Common myeloid progenitor, CD34-positive (primary cell): Measurements from ENCODE around the gene ANKRD12.

Source experiments
- CTCF ChIA-PET: fragments of 350-600 bp; sonication (Branson Sonifier 250); formaldehyde crosslinking; loops from one replicate; lab custom pipeline; 2021; ENCODE audit warnings: antibody characterized with exemption; lab: Charles Lee
- POLR2A ChIA-PET: fragments of 350-600 bp; sonication (Branson Sonifier 250); formaldehyde crosslinking; loops from one replicate; lab custom pipeline; 2021; ENCODE audit warnings: antibody characterized with exemption; lab: Charles Lee
- DNase-seq, 3 donors: peaks; one replicate each; pipeline versions ENCODE4 v3.0.0 to v3.0.0-alpha.2; 2013
- H3K27ac ChIP-seq, 2 experiments: 1 replicate in 1 of 2; 2 replicates in 1 of 2; pipeline ENCODE4 v1.7.0; 2013; ENCODE audit warnings: inconsistent platforms in 2 of 2, low read length in 2 of 2, mild to moderate bottlenecking in 2 of 2, low read depth in 1 of 2, moderate library complexity in 1 of 2; ENCODE audit not compliant: severe bottlenecking in 2 of 2, insufficient read depth in 1 of 2, poor library complexity in 1 of 2
- H3K27me3 ChIP-seq, 5 experiments: replicated peaks in 2 of 5; 1 replicate in 3 of 5; 2 replicates in 2 of 5; pipeline versions ENCODE4 v1.6.1 to v1.7.0; 2013; ENCODE audit warnings: low read length in 4 of 5, mild to moderate bottlenecking in 2 of 5, moderate library complexity in 2 of 5, inconsistent platforms in 1 of 5; ENCODE audit not compliant: insufficient read depth in 5 of 5, control insufficient read depth in 4 of 5
- H3K36me3 ChIP-seq, 4 experiments: 1 replicate in 2 of 4; 2 replicates in 2 of 4; pipeline versions ENCODE4 v1.6.1 to v1.7.0; 2013; ENCODE audit warnings: low read length in 3 of 4, control low read depth in 1 of 4, mild to moderate bottlenecking in 1 of 4; ENCODE audit not compliant: control insufficient read depth in 4 of 4, insufficient read depth in 4 of 4
- H3K4me1 ChIP-seq, 4 experiments: 1 replicate in 3 of 4; 2 replicates in 1 of 4; pipeline versions ENCODE4 v1.6.1 to v1.7.1; 2013; ENCODE audit warnings: low read length in 3 of 4, mild to moderate bottlenecking in 3 of 4, control low read depth in 1 of 4, inconsistent platforms in 1 of 4, moderate library complexity in 1 of 4; ENCODE audit not compliant: control insufficient read depth in 4 of 4, insufficient read depth in 4 of 4; ENCODE audit errors: control extremely low read depth in 1 of 4
- H3K4me3 ChIP-seq, 7 experiments: 1 replicate in 4 of 7; 2 replicates in 3 of 7; pipeline versions ENCODE4 v1.5.1 to v1.7.0; 2013; ENCODE audit warnings: mild to moderate bottlenecking in 7 of 7, low read length in 6 of 7, moderate library complexity in 6 of 7, inconsistent platforms in 2 of 7, low read depth in 2 of 7, control low read depth in 1 of 7; ENCODE audit not compliant: insufficient read depth in 4 of 7, control insufficient read depth in 1 of 7; ENCODE audit errors: extremely low read depth in 1 of 7
- H3K9me3 ChIP-seq, 5 experiments: 1 replicate in 4 of 5; 2 replicates in 1 of 5; pipeline versions ENCODE4 v1.6.1 to v1.7.1; 2013; ENCODE audit warnings: low read length in 4 of 5, mild to moderate bottlenecking in 2 of 5, inconsistent platforms in 1 of 5, low read depth in 1 of 5, moderate library complexity in 1 of 5; ENCODE audit not compliant: control insufficient read depth in 4 of 5, insufficient read depth in 2 of 5; ENCODE audit errors: control extremely low read depth in 1 of 5
- WGBS: methylation state at CpG from one replicate; pipeline ENCODE4 v1.1.5; 2013; ENCODE audit not compliant: insufficient coverage; 5-methylcytosine and 5-hydroxymethylcytosine counted together

Gene ANKRD12

DNA sequence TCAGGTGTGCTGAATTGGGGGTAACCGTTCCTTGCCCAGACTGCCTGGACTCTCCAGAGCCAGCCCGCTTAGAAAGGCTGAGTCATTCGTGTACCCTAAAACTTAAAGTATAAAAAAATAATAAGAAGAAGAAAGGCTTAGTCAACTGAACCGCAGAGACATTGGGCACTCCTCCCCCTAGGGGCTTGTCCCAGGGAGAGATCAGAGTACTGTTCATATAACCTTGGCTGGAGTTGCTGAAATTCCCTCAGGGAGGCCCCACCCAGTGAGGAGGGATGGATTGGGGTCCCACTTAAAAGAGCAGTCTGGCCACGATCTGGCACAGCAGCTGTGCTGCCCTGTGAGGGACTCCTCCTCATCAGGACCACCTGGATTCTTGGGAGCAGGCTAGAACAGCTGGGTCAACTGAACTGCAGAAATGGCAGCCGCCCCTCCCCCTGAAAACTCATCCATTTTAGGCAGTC lies 37.2 kb downstream of the ANKRD12 start:
- WGBS: 92% methylated on average over 3 of the region's 6 CpGs
- Histone ChIP-seq H3K36me3 (peaks cover 0 to 4% (median 0%) of the 10 kb centered on the region in 4 experiments), H3K4me3 (peak overlapping the region in 3 of 7 experiments; percentile 31 to 57 (median 36)), H3K27me3 (no peaks in the 10 kb centered on the region), H3K9me3 (peaks cover 0 to 4% (median 0%) of the 10 kb centered on the region in 5 experiments), H3K27ac (no peak overlapping the region), H3K4me1 (peaks cover 0 to 16% (median 13%) of the 10 kb centered on the region in 4 experiments)
- ChIA-PET POLR2A (no interaction called here), CTCF (interaction anchor here (0.9 kb wide), 1 partner anchor 14 kb away, joined by 3 read pairs; no protein-coding TSS in a partner anchor)
- peak in 2 of 3 donors; percentile 42 to 55 for DNase-seq

DNA sequence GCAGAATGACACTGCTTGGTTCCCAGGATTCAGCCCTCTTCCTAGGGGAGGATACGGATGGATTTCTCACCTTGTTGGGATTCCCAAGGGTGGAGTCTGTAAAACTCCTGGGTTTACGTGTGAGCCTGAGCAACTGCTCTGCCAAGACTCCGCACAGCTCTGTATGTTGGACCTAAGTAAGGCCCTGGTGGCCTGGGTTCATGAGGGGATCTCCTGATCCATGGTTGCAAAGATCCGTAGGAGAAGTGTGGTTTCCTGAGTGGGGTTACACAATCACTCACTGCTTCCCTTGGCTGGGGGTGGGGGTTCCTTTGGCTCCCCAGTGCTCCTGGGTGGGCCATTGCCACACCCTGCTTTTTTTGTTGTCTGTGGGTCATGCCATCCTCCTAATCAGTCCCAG lies 37.7 kb downstream of the ANKRD12 start:
- peak overlapping the region in 1 of 2 experiments; percentile 60 for H3K27ac ChIP-seq
- ChIA-PET CTCF (interaction anchor here (0.9 kb wide), 1 partner anchor 14 kb away, joined by 3 read pairs; no protein-coding TSS in a partner anchor), POLR2A (no interaction called here)
- H3K4me3 ChIP-seq: peak overlapping the region in 5 of 7 experiments; percentile 5 to 57 (median 31)
- peaks cover 0 to 16% (median 13%) of the 10 kb centered on the region in 4 experiments for H3K4me1 ChIP-seq
- DNase-seq: peak in 2 of 3 donors; percentile 59 to 66
- no peaks in the 10 kb centered on the region for H3K27me3 ChIP-seq
- 64% methylated on average over 3 of the region's 4 CpGs for WGBS
- H3K36me3 ChIP-seq: peaks cover 0 to 4% (median 0%) of the 10 kb centered on the region in 4 experiments
- peaks cover 0 to 4% (median 0%) of the 10 kb centered on the region in 5 experiments for H3K9me3 ChIP-seq

GRCh38 chr18:9175115-9175514 lies 38.5 kb downstream of the ANKRD12 start:
- no CpG with 5 or more reads among the region's 1 CpG for WGBS
- DNase-seq: no peak
- Histone ChIP-seq H3K27me3 (no peaks in the 10 kb centered on the region), H3K4me3 (no peak overlapping the region), H3K4me1 (peaks cover 0 to 16% (median 13%) of the 10 kb centered on the region in 4 experiments), H3K9me3 (peaks cover 0 to 4% (median 0%) of the 10 kb centered on the region in 5 experiments), H3K27ac (no peak overlapping the region), H3K36me3 (peaks cover 0 to 4% (median 2%) of the 10 kb centered on the region in 4 experiments)
- CTCF ChIA-PET: no interaction called here
- POLR2A ChIA-PET: no interaction called here

DNA sequence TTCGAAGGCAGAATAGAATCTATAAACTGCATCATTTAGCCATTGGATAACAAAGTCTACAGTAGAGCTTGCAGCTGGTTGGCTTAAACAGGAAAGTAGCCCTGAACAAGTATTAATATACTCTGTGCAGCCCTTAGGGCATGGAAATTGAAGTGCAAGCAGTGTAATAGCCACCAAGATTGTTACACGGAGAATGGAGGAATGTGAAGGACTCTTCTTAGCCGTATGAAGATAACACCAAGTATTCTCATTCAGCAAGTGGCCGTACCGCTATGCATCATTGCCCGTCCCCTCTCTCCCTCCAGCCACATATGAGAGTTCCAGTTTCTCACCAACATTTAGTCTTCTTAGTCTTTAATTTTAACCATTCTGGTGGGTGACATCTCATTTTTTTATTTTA lies 40.5 kb downstream of the ANKRD12 start:
- H3K9me3 ChIP-seq: no peaks in the 10 kb centered on the region
- H3K27ac ChIP-seq: no peak overlapping the region
- ChIA-PET POLR2A (no interaction called here), CTCF (no interaction called here)
- peaks cover 0 to 4% (median 2%) of the 10 kb centered on the region in 4 experiments for H3K36me3 ChIP-seq
- no peak for DNase-seq
- H3K4me3 ChIP-seq: no peak overlapping the region
- H3K27me3 ChIP-seq: no peaks in the 10 kb centered on the region
- 93% methylated on average over 3 of the region's 6 CpGs for whole genome bisulfite sequencing
- peaks cover 0 to 16% (median 13%) of the 10 kb centered on the region in 4 experiments for H3K4me1 ChIP-seq

DNA sequence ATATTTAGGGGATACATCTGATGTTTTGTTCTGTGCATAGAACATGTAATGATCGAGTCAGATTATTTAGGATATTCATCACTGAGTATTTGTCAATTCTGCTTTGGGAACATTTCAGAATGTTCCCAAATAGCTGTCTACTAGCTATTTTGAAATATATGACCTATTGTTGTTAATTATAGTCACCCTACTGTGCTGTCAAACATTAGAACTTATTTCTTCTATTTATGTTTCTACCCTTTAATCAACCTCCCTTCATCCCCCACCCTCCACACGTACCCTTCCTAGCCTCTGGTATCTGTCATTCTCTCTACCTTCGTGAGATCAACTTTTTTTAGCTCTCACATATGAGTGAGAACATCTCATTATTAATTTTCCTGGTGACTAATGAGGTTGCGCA lies 40.9 kb downstream of the ANKRD12 start:
- 100% methylated on average over 1 of the region's 4 CpGs for WGBS
- peaks cover 0 to 16% (median 13%) of the 10 kb centered on the region in 4 experiments for H3K4me1 ChIP-seq
- POLR2A ChIA-PET: interaction anchor here (0.9 kb wide), 1 partner anchor 11 kb away, joined by 3 read pairs; no protein-coding TSS in a partner anchor

GRCh38 chr18:9178557-9178956 lies 42.0 kb downstream of the ANKRD12 start:
- ChIA-PET CTCF (interaction anchor here (2.6 kb wide), 1 partner anchor 10 kb away, joined by 7 read pairs; no protein-coding TSS in a partner anchor), POLR2A (interaction anchor here (0.9 kb wide), 1 partner anchor 10 kb away, joined by 3 read pairs; no protein-coding TSS in a partner anchor)
- Histone ChIP-seq H3K36me3 (peaks cover 2 to 11% (median 7%) of the 10 kb centered on the region in 4 experiments), H3K4me1 (peaks cover 0 to 13% (median 11%) of the 10 kb centered on the region in 4 experiments), H3K27me3 (no peaks in the 10 kb centered on the region), H3K4me3 (no peak overlapping the region), H3K27ac (no peak overlapping the region), H3K9me3 (no peaks in the 10 kb centered on the region)
- DNase-seq: no peak
- no CpG with 5 or more reads among the region's 1 CpG for WGBS

More for the DNA sequence above, 40.9 kb downstream of the ANKRD12 start:
- peaks cover 0 to 7% (median 3%) of the 10 kb centered on the region in 4 experiments for H3K36me3 ChIP-seq
- H3K4me3 ChIP-seq: no peak overlapping the region
- CTCF ChIA-PET: no interaction called here
- no peaks in the 10 kb centered on the region for H3K27me3 ChIP-seq
- no peak overlapping the region for H3K27ac ChIP-seq
- no peaks in the 10 kb centered on the region for H3K9me3 ChIP-seq
- DNase-seq: no peak

DNA sequence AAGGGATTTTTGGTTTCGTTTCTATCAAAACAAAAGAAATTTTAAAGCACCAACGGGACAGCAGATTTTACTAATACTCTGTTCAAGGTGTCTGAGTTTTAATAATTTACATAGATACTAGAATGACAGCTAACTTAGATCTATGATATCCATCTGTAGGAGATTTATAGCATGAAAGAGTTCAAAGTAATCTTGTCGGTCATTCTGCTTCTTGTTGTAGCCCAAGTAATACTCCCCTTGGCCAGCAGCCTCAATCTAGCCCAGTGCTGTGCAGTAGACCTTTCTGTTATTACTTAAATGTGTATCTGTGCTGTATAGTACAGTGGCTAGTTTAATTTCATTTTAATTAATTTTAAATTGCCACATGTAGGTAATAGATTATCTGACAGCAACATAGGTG lies 44.7 kb downstream of the ANKRD12 start:
- DNase-seq: no peak
- no CpG with 5 or more reads among the region's 3 CpGs for WGBS
- Histone ChIP-seq H3K4me1 (peaks cover 0 to 11% (median 10%) of the 10 kb centered on the region in 4 experiments), H3K4me3 (no peak overlapping the region), H3K27ac (no peak overlapping the region), H3K27me3 (no peaks in the 10 kb centered on the region), H3K36me3 (peaks cover 2 to 12% (median 8%) of the 10 kb centered on the region in 4 experiments), H3K9me3 (no peaks in the 10 kb centered on the region)
- ChIA-PET POLR2A (no interaction called here), CTCF (interaction anchor here (0.9 to 2.6 kb wide), 7 partner anchors 8 to 41 kb away, joined by 3 to 7 read pairs (median 4); no protein-coding TSS in a partner anchor)
